A673 (cell line): ENCODE results near the gene PAOX.

ENCODE experiments used
- EZH2 ChIP-seq: fragments of 200-600 bp; sonication (generic); IDR thresholded peaks from 2 replicates; pipeline ENCODE4 v1.6.1; 2017; ENCODE audit warnings: borderline replicate concordance, low read depth, mild to moderate bottlenecking, mixed read lengths, antibody characterized with exemption, low read length; ENCODE audit not compliant: poor library complexity, severe bottlenecking
- TF ChIP-seq, protein P1 (sequence below): fragments of 300-800, 200-600 bp; sonication (generic); conservative IDR thresholded peaks from 2 replicates; pipeline ENCODE4 v1.5.1; 2017; ENCODE audit warnings: low read depth, mild to moderate bottlenecking, antibody characterized with exemption, low read length, moderate library complexity, mixed read lengths

- no peak for TF ChIP-seq EZH2
- TF ChIP-seq, protein P1, sequence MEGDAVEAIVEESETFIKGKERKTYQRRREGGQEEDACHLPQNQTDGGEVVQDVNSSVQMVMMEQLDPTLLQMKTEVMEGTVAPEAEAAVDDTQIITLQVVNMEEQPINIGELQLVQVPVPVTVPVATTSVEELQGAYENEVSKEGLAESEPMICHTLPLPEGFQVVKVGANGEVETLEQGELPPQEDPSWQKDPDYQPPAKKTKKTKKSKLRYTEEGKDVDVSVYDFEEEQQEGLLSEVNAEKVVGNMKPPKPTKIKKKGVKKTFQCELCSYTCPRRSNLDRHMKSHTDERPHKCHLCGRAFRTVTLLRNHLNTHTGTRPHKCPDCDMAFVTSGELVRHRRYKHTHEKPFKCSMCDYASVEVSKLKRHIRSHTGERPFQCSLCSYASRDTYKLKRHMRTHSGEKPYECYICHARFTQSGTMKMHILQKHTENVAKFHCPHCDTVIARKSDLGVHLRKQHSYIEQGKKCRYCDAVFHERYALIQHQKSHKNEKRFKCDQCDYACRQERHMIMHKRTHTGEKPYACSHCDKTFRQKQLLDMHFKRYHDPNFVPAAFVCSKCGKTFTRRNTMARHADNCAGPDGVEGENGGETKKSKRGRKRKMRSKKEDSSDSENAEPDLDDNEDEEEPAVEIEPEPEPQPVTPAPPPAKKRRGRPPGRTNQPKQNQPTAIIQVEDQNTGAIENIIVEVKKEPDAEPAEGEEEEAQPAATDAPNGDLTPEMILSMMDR, result no peak
Measured at GRCh38 chr10:133357285-133358161, 21.5 kb upstream of the PAOX start, which contains the start of gene FUOM.
